Ascending aorta (tissue), 2 donors: ENCODE results near the gene WDR46. TPM values are rescaled to one million over a fixed set of nuclear protein-coding genes. Genes with fewer than 3 reads are reported as not detected.

Experiments
- DNase-seq, 2 donors: peaks; one replicate each; pipeline ENCODE4 v3.0.0-alpha.2; 2019; ENCODE audit warnings: low spot score in 2 of 2
- H3K27ac ChIP-seq, 2 donors: fragments of 200-600 bp; sonication (generic); one replicate each; pipeline ENCODE4 v1.5.1; 2016 to 2017; ENCODE audit warnings: mild to moderate bottlenecking in 1 of 2
- H3K27me3 ChIP-seq: fragments of 200-600 bp; sonication (generic); one replicate; pipeline ENCODE4 v1.5.1; 2017
- H3K36me3 ChIP-seq, 2 donors: fragments of 200-600 bp; sonication (generic); one replicate each; pipeline ENCODE4 v1.5.1; 2016
- H3K4me1 ChIP-seq, 2 donors: fragments of 200-600 bp; sonication (generic); one replicate each; pipeline ENCODE4 v1.5.1; 2016 to 2017; ENCODE audit warnings: mild to moderate bottlenecking in 1 of 2
- H3K4me3 ChIP-seq, 2 donors: fragments of 200-600 bp; sonication (generic); one replicate each; pipeline ENCODE4 v1.5.1; 2016 to 2017; ENCODE audit warnings: mild to moderate bottlenecking in 1 of 2
- H3K9me3 ChIP-seq, 2 donors: fragments of 200-600 bp; sonication (generic); one replicate each; pipeline ENCODE4 v1.5.1; 2016
- intact Hi-C: fragments of 100-400 bp; cut with DNase I; formaldehyde crosslinking; loops from one replicate; pipeline ENCODE4 v1.15.1; 2023
- total RNA-seq: library from RNA; depleted of rRNA; stranded (reverse); fragments of >200 nt; gene quantifications from one replicate; pipeline ENCODE4 v1.1.0, GENCODE V29; 2016
- TF ChIP-seq, protein P1 (sequence below), 3 experiments: fragments of 200-600 bp in 2 of 3; fragments of 450-650 bp in 1 of 3; sonication (generic) in 2 of 3; IDR thresholded peaks; one replicate each; pipeline ENCODE4 v1.5.1; 2016 to 2019; ENCODE audit warnings: antibody characterized with exemption in 3 of 3, mild to moderate bottlenecking in 1 of 3, moderate library complexity in 1 of 3

WDR46 gene
- total RNA-seq, 1 donor from 2014 or later: 70.6 TPM

- TF ChIP-seq, protein P1, sequence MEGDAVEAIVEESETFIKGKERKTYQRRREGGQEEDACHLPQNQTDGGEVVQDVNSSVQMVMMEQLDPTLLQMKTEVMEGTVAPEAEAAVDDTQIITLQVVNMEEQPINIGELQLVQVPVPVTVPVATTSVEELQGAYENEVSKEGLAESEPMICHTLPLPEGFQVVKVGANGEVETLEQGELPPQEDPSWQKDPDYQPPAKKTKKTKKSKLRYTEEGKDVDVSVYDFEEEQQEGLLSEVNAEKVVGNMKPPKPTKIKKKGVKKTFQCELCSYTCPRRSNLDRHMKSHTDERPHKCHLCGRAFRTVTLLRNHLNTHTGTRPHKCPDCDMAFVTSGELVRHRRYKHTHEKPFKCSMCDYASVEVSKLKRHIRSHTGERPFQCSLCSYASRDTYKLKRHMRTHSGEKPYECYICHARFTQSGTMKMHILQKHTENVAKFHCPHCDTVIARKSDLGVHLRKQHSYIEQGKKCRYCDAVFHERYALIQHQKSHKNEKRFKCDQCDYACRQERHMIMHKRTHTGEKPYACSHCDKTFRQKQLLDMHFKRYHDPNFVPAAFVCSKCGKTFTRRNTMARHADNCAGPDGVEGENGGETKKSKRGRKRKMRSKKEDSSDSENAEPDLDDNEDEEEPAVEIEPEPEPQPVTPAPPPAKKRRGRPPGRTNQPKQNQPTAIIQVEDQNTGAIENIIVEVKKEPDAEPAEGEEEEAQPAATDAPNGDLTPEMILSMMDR (IDR thresholded peaks at IDR 0.05): no peak
- Histone ChIP-seq H3K4me3 (no peak overlapping the region), H3K27ac (no peak overlapping the region), H3K36me3 (peaks cover 23 to 27% of the 10 kb centered on the region in 2 donors), H3K9me3 (no peaks in the 10 kb centered on the region), H3K27me3 (no peaks in the 10 kb centered on the region), H3K4me1 (peaks cover 7 to 18% of the 10 kb centered on the region in 2 donors)
- intact Hi-C loops: no loop called here
- no peak for DNase-seq
Observed at GRCh38 chr6:33301877-33302276, 12.8 kb upstream of the WDR46 start.

- Histone ChIP-seq H3K4me1 (peaks cover 7 to 18% of the 10 kb centered on the region in 2 donors), H3K9me3 (no peaks in the 10 kb centered on the region), H3K27ac (peak overlapping the region; percentile 97 to 98), H3K36me3 (peaks cover 33 to 43% of the 10 kb centered on the region in 2 donors), H3K27me3 (no peaks in the 10 kb centered on the region), H3K4me3 (peak overlapping the region; percentile 96 to 97)
- intact Hi-C loops: loop anchor here (1.0 to 5.0 kb wide), 6 partner anchors 10 to 128 kb away; partner anchors contain the start of genes KIFC1, PFDN6, RXRB and SLC39A7
- TF ChIP-seq, protein P1 (IDR thresholded peaks at IDR 0.05): peak; percentile 65 to 76 (median 75)
- DNase-seq: peak in 1 of 2 donors; percentile 94
Observed at GRCh38 chr6:33299237-33299944, 10.4 kb upstream of the WDR46 start.

GRCh38 chr6:33298773-33299236 is 9.8 kb upstream of the WDR46 start, which contains the start of gene RGL2:
RGL2 (minus strand) TSS chr6:33298942; CDS start chr6:33298610, 332 bp downstream.
- H3K4me3 ChIP-seq: peak within 1 kb of the TSS; percentile 96 to 97
- no peaks in the 10 kb centered on the region for H3K9me3 ChIP-seq
- DNase-seq: peak in 1 of 2 donors; percentile 92
- H3K27me3 ChIP-seq: no peaks in the 10 kb centered on the region
- intact Hi-C loops: loop anchor here (1.0 to 5.0 kb wide), 7 partner anchors 10 to 128 kb away; partner anchors contain the start of genes B3GALT4, KIFC1, PFDN6 and RXRB
- peaks cover 7 to 18% of the 10 kb centered on the region in 2 donors for H3K4me1 ChIP-seq
- peak within 1 kb of the TSS; percentile 97 to 98 for H3K27ac ChIP-seq
- TF ChIP-seq, protein P1 (IDR thresholded peaks at IDR 0.05): no peak
- H3K36me3 ChIP-seq: peaks cover 31 to 43% of the 10 kb centered on the region in 2 donors

DNA sequence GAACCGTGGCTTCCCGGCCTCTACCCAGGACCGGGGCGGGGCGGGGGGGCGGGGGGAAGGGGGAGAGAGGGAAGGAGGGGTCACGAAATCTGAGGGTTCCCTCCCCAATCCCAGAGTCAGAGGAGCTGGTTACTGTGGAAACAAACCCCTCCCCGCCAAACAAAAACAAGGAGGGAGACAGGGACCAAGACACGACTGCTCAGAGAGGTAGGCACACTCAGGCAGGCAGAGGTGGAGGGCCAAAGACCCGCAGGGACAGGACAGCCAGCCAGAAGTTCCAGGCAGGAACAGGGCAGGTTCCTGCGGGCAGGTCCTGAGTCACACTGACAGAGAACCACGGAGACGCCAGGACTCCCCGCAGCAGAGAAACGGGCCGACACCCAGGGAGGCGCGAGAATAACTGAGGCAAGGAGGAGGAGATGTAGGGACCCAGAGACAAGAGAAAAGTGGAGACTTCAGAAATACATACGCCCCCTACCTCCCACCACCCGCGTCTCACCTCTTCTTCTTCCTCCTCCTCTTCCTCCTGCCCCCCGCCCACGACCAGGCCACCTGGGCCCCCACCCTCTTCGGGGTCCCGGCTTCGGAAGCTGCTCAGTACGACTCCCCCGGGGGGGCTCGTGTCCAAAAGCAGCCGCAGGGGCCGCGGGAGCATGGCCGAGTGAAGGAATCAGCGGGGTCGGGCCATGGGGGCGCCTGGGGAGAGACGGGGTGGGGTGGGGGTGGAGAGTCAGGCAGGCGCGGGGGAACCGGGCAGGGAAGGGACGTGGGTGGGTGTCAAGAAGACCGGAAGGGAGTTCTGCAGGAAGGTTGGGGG is 9.1 kb upstream of the WDR46 start:
- Histone ChIP-seq H3K36me3 (peaks cover 33 to 45% of the 10 kb centered on the region in 2 donors), H3K27ac (peak overlapping the region; percentile 97 to 98), H3K9me3 (no peaks in the 10 kb centered on the region), H3K27me3 (no peaks in the 10 kb centered on the region), H3K4me3 (peak overlapping the region; percentile 96 to 97), H3K4me1 (peaks cover 7 to 18% of the 10 kb centered on the region in 2 donors)
- TF ChIP-seq, protein P1 (IDR thresholded peaks at IDR 0.05): no peak
- DNase-seq: peak in 1 of 2 donors; percentile 88
- intact Hi-C loops: loop anchor here (1.0 to 5.0 kb wide), 3 partner anchors 15 to 129 kb away; partner anchors contain the start of gene B3GALT4

- Histone ChIP-seq H3K27ac (peak overlapping the region; percentile 97 to 98), H3K27me3 (no peaks in the 10 kb centered on the region), H3K4me1 (peaks cover 7 to 18% of the 10 kb centered on the region in 2 donors), H3K9me3 (no peaks in the 10 kb centered on the region), H3K36me3 (peaks cover 32 to 45% of the 10 kb centered on the region in 2 donors), H3K4me3 (peak overlapping the region; percentile 96 to 97)
- no peak for DNase-seq
- intact Hi-C loops: loop anchor here (5.0 kb wide), 1 partner anchor 130 kb away; no protein-coding TSS in a partner anchor
- TF ChIP-seq, protein P1 (IDR thresholded peaks at IDR 0.05): no peak
Observed at GRCh38 chr6:33297406-33297955, 8.4 kb upstream of the WDR46 start.
